ENCODE results near the gene RAP2A.

The RAP2A gene

DNA sequence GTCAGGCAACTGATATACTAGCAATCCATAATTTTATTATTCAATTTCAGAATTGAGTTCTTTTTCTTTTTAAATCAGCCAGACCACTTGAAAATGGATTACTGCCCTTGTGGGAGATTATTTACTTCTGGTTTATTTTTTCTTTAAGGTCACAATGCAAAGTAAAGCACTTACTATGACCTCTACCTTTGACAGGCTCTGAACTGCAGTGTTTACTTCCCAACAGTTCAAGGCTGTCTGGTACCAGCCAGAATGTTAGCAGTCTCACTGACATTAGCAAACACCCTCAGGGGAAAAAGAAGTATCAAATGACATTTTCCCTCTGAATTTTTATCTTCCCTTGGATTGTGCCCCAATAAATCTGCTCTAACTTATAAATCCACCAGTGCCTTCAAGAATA lies 57.5 kb downstream of the RAP2A start:
- TF ChIP-seq REST (IDR thresholded peaks at IDR 0.05; ENCODE audit: insufficient read depth in 1 of 2, low read depth in 2 of 2, low read length in 2 of 2) (no peak), SIN3A (IDR thresholded peaks at IDR 0.05; ENCODE audit: borderline replicate concordance, insufficient read depth, low read length) (no peak), POLR2AphosphoS5 (IDR thresholded peaks at IDR 0.05; ENCODE audit: low read depth, low read length) (no peak), TAF1 (IDR thresholded peaks at IDR 0.05; ENCODE audit: borderline replicate concordance, insufficient read depth, low read length) (no peak), FOXP2 (optimal IDR thresholded peaks at IDR 0.05; ENCODE audit: borderline replicate concordance, extremely low read depth, extremely low read length, insufficient read depth) (no peak)

- no peak for TF ChIP-seq REST (IDR thresholded peaks at IDR 0.05; ENCODE audit: insufficient read depth in 1 of 2, low read depth in 2 of 2, low read length in 2 of 2)
- no peak for TF ChIP-seq POLR2AphosphoS5 (IDR thresholded peaks at IDR 0.05; ENCODE audit: low read depth, low read length)
- no peak for TF ChIP-seq TAF1 (IDR thresholded peaks at IDR 0.05; ENCODE audit: borderline replicate concordance, insufficient read depth, low read length)
- TF ChIP-seq FOXP2 (optimal IDR thresholded peaks at IDR 0.05; ENCODE audit: borderline replicate concordance, extremely low read depth, extremely low read length, insufficient read depth) = no peak
- no peak for TF ChIP-seq SIN3A (IDR thresholded peaks at IDR 0.05; ENCODE audit: borderline replicate concordance, insufficient read depth, low read length)
Observed at GRCh38 chr13:97492257-97492656, 58.3 kb downstream of the RAP2A start.

DNA sequence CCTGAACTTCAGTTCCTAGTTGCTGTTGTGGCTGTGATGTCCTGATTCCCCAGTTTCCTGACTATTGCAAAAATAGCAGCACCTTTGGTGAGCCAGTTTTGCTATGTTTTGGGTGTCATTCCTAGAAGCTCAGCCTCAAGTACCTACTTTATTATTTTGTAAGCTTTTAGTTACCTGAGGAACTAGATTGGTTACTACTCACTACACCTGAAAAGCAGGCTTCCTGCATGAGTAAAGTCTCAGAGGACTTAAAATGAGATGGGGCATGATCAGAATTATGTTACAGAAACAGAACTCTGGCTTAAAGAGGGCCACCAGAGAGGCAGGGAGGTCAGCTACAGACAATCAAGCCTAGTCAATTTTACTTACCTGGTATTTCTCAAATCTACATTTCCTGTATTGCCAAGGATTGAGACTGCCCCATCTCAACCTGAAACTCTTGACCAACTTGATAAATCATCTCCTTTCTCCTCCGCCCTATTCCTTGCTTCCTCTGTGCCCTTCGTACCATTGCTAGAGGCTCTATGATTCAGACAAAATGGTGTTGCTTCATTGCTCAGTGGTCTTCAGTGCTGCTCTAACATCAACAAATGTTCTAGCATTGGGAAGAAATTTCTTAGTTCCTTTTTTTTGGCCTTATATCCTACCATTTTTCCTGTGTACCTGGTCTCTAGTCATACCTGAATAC lies 58.9 kb downstream of the RAP2A start:
- TF ChIP-seq REST (IDR thresholded peaks at IDR 0.05; ENCODE audit: insufficient read depth in 1 of 2, low read depth in 2 of 2, low read length in 2 of 2) = no peak
- TF ChIP-seq TAF1 (IDR thresholded peaks at IDR 0.05; ENCODE audit: borderline replicate concordance, insufficient read depth, low read length) = no peak
- TF ChIP-seq POLR2AphosphoS5 (IDR thresholded peaks at IDR 0.05; ENCODE audit: low read depth, low read length) = no peak
- TF ChIP-seq FOXP2 (optimal IDR thresholded peaks at IDR 0.05; ENCODE audit: borderline replicate concordance, extremely low read depth, extremely low read length, insufficient read depth) = no peak
- no peak for TF ChIP-seq SIN3A (IDR thresholded peaks at IDR 0.05; ENCODE audit: borderline replicate concordance, insufficient read depth, low read length)

DNA sequence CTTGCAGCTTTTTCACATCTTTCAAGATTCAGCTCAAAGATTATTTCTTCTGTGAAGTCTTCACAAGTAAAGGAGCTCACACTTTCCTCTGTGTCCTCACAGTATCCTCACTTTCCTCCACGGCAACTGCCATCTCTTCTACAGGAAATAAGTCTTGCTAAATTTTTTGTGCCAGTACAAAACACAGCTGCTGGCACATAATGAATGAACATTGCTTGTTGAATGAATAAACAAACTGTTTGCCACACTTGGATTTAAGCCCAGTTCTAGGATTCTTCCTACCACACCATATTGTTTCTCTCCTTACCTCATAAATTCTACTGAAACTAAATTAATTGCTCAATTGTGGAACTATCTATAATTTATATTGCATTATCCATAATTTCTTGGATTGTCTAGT lies 59.5 kb downstream of the RAP2A start:
- TF ChIP-seq TAF1 (IDR thresholded peaks at IDR 0.05; ENCODE audit: borderline replicate concordance, insufficient read depth, low read length) (no peak), POLR2AphosphoS5 (IDR thresholded peaks at IDR 0.05; ENCODE audit: low read depth, low read length) (no peak), SIN3A (IDR thresholded peaks at IDR 0.05; ENCODE audit: borderline replicate concordance, insufficient read depth, low read length) (no peak), REST (IDR thresholded peaks at IDR 0.05; ENCODE audit: insufficient read depth in 1 of 2, low read depth in 2 of 2, low read length in 2 of 2) (no peak), FOXP2 (optimal IDR thresholded peaks at IDR 0.05; ENCODE audit: borderline replicate concordance, extremely low read depth, extremely low read length, insufficient read depth) (no peak)

All from PFSK-1 (cell line).